Stimulated activated CD8-positive, alpha-beta memory T cell treated with anti-CD3 and anti-CD28 coated beads, Interleukin-12 subunit alpha, Interleukin-12 subunit beta, amount 100 ng/mL, for 24 hours (primary cell): ENCODE measurements around the gene DUOXA2.

Source experiments
- DNase-seq: peaks from one replicate; pipeline ENCODE4 v3.0.0-alpha.2; 2020; ENCODE audit errors: extremely low read depth

The DUOXA2 gene

GRCh38 chr15:45162771-45163507 lies 48.8 kb downstream of the DUOXA2 start:
- no peak for DNase-seq

GRCh38 chr15:45163508-45163856 lies 49.4 kb downstream of the DUOXA2 start:
- DNase-seq: no peak

- no peak for DNase-seq
Measured at GRCh38 chr15:45164914-45165313, 50.8 kb downstream of the DUOXA2 start.

- DNase-seq: no peak
Measured at GRCh38 chr15:45165536-45165935, 51.4 kb downstream of the DUOXA2 start.

GRCh38 chr15:45166834-45167630 lies 52.9 kb downstream of the DUOXA2 start:
- DNase-seq: peak; percentile 72

- DNase-seq: no peak
Measured at GRCh38 chr15:45167631-45168205, 53.6 kb downstream of the DUOXA2 start.
